H1 (cell line): ENCODE results near the gene DAB2IP.

Experiments
- CREB1 ChIP-seq: IDR thresholded peaks from 2 replicates; pipeline ENCODE4 v1.6.1; 2012; ENCODE audit warnings: inconsistent platforms
- CTCF ChIP-seq, 3 experiments: IDR thresholded peaks; 1 replicate in 2 of 3; 2 replicates in 1 of 3; pipeline versions ENCODE4 v1.5.1 to v1.6.1; 2011; ENCODE audit warnings: low read length in 3 of 3, mild to moderate bottlenecking in 3 of 3, inconsistent platforms in 2 of 3, low read depth in 1 of 3, moderate library complexity in 1 of 3; ENCODE audit not compliant: insufficient read depth in 1 of 3; ENCODE audit errors: control extremely low read depth in 1 of 3
- EGR1 ChIP-seq: IDR thresholded peaks from 2 replicates; pipeline ENCODE4 v1.6.1; 2011; ENCODE audit warnings: low read depth, low read length, borderline replicate concordance
- GTF2F1 ChIP-seq: IDR thresholded peaks from 2 replicates; pipeline ENCODE4 v1.6.1; 2012; ENCODE audit warnings: low read depth, low read length, improper control_type of control experiment, borderline replicate concordance
- KDM4A ChIP-seq: IDR thresholded peaks from one replicate; pipeline ENCODE4 v1.7.1; 2012; ENCODE audit warnings: low read depth, mild to moderate bottlenecking, moderate library complexity, low read length, inconsistent platforms; ENCODE audit not compliant: severe bottlenecking
- POLR2A ChIP-seq, 2 experiments: IDR thresholded peaks; 1 replicate in 1 of 2; 2 replicates in 1 of 2; pipeline ENCODE4 v1.6.1; 2011; ENCODE audit warnings: low read depth in 2 of 2, low read length in 2 of 2, mild to moderate bottlenecking in 2 of 2; ENCODE audit errors: control extremely low read depth in 1 of 2
- RAD21 ChIP-seq, 2 experiments: IDR thresholded peaks in 1 of 2; conservative IDR thresholded peaks in 1 of 2; 2 replicates each; pipeline ENCODE4 v1.6.1; 2011; ENCODE audit warnings: low read depth in 2 of 2, low read length in 2 of 2, improper control_type of control experiment in 1 of 2, inconsistent platforms in 1 of 2, mild to moderate bottlenecking in 1 of 2, moderate library complexity in 1 of 2
- RNF2 ChIP-seq: fragments of 200-900, 300-1000 bp; sonication (generic); IDR thresholded peaks from 2 replicates; pipeline ENCODE4 v1.7.1; 2016; ENCODE audit warnings: borderline replicate concordance, low read depth, mild to moderate bottlenecking, antibody characterized with exemption, low read length; ENCODE audit not compliant: poor library complexity, severe bottlenecking; ENCODE audit errors: missing control alignments
- RXRA ChIP-seq: IDR thresholded peaks from 2 replicates; pipeline ENCODE4 v1.6.1; 2011; ENCODE audit warnings: low read depth, mild to moderate bottlenecking, low read length, moderate library complexity; ENCODE audit not compliant: insufficient read depth
- SP1 ChIP-seq: IDR thresholded peaks from 2 replicates; pipeline ENCODE4 v1.6.1; 2011; ENCODE audit warnings: low read depth, low read length

- no peak for TF ChIP-seq KDM4A
- TF ChIP-seq CTCF (IDR thresholded peaks at IDR 0.05; ENCODE audit: control extremely low read depth in 1 of 3, insufficient read depth in 1 of 3, low read depth in 1 of 3, low read length in 3 of 3) = no peak
- TF ChIP-seq POLR2A (IDR thresholded peaks at IDR 0.05; ENCODE audit: control extremely low read depth in 1 of 2, low read depth in 2 of 2, low read length in 2 of 2) = no peak
- TF ChIP-seq RNF2 = no peak
- TF ChIP-seq SP1 = no peak
- TF ChIP-seq GTF2F1 = no peak
- no peak for TF ChIP-seq EGR1
- no peak for TF ChIP-seq CREB1
- no peak; a peak in 1 of 4 replicates for TF ChIP-seq RAD21 (IDR thresholded peaks at IDR 0.05 in 1 of 2, conservative IDR thresholded peaks at IDR 0.05 in 1 of 2; ENCODE audit: low read depth in 2 of 2, low read length in 2 of 2)
- no peak for TF ChIP-seq RXRA
Measured at GRCh38 chr9:121727295-121728020, 76.0 kb downstream of the DAB2IP start.
